COLO829 (cell line): ENCODE results near the gene SAT1.

Source experiments
- DNase-seq: peaks from one replicate; pipeline ENCODE4 v3.0.0; 2012; ENCODE audit warnings: low spot score

SAT1 gene

GRCh38 chrX:23810279-23810678, 27.3 kb downstream of the SAT1 start:
- DNase-seq = no peak

GRCh38 chrX:23811108-23811651, 28.2 kb downstream of the SAT1 start:
- peak; percentile 37 for DNase-seq

GRCh38 chrX:23811656-23812055, 28.7 kb downstream of the SAT1 start:
- DNase-seq = no peak

- DNase-seq = no peak
Measured at GRCh38 chrX:23813808-23814207, 30.8 kb downstream of the SAT1 start.

- no peak for DNase-seq
Measured at GRCh38 chrX:23815376-23815775, 32.4 kb downstream of the SAT1 start.

- no peak for DNase-seq
Measured at GRCh38 chrX:23816179-23816578, 33.2 kb downstream of the SAT1 start.

GRCh38 chrX:23817979-23818336, 35.0 kb downstream of the SAT1 start:
- no peak for DNase-seq

GRCh38 chrX:23819385-23820234, 36.6 kb downstream of the SAT1 start:
- DNase-seq = no peak

- no peak for DNase-seq
Measured at GRCh38 chrX:23820235-23820782, 37.3 kb downstream of the SAT1 start.

GRCh38 chrX:23821847-23822246, 38.9 kb downstream of the SAT1 start:
- DNase-seq = no peak

GRCh38 chrX:23822397-23822796, 39.4 kb downstream of the SAT1 start:
- DNase-seq = peak; percentile 41

- DNase-seq = no peak
Measured at GRCh38 chrX:23822841-23823240, 39.9 kb downstream of the SAT1 start.

GRCh38 chrX:23825675-23826074, 42.7 kb downstream of the SAT1 start:
- no peak for DNase-seq

GRCh38 chrX:23826216-23826615, 43.2 kb downstream of the SAT1 start:
- no peak for DNase-seq

- DNase-seq = no peak
Measured at GRCh38 chrX:23826653-23827052, 43.7 kb downstream of the SAT1 start.

- no peak for DNase-seq
Measured at GRCh38 chrX:23828881-23829280, 45.9 kb downstream of the SAT1 start.

GRCh38 chrX:23832721-23833120, 49.7 kb downstream of the SAT1 start:
- no peak for DNase-seq
